H1 (cell line): Measurements from ENCODE around the gene FBP1. TPM values are rescaled to one million over a fixed set of nuclear protein-coding genes. Genes with fewer than 3 reads are reported as not detected.

ENCODE experiments used
- CTCF ChIA-PET: fragments of 300-600 bp; sonication (Branson Sonifier 250); formaldehyde crosslinking; loops from one replicate; lab custom pipeline; 2021; ENCODE audit not compliant: partially characterized antibody; lab: Charles Lee
- POLR2A ChIA-PET: fragments of 300-600 bp; sonication (Branson Sonifier 250); formaldehyde crosslinking; loops from one replicate; lab custom pipeline; 2021; ENCODE audit warnings: inconsistent platforms; ENCODE audit not compliant: partially characterized antibody; lab: Charles Lee
- DNase-seq, 2 experiments: peaks; one replicate each; pipeline versions ENCODE4 v3.0.0 to v3.0.0-alpha.2; 2010 to 2022; ENCODE audit warnings: low spot score in 2 of 2, low read depth in 1 of 2, mixed read lengths in 1 of 2
- FAIRE-seq: peaks from 2 replicates; lab custom pipeline; 2011; peaks lifted over from hg19 to GRCh38; lab: Jason Lieb, UNC
- H2AFZ ChIP-seq: 2 replicates; pipeline ENCODE4 v1.8.1; 2012; ENCODE audit warnings: low read length, inconsistent platforms
- H2AK5ac ChIP-seq: 2 replicates; pipeline ENCODE4 v1.6.1; 2013; ENCODE audit warnings: low read depth, low read length
- H2BK120ac ChIP-seq: replicated peaks from 2 replicates; pipeline ENCODE3; 2013; ENCODE audit warnings: low read depth, low read length, inconsistent platforms
- H2BK12ac ChIP-seq: 2 replicates; pipeline ENCODE4 v1.6.1; 2013; ENCODE audit warnings: low read depth, low read length
- H2BK15ac ChIP-seq: 2 replicates; pipeline ENCODE4 v1.6.1; 2013; ENCODE audit warnings: low read length
- H2BK20ac ChIP-seq: 2 replicates; pipeline ENCODE4 v1.6.1; 2013; ENCODE audit warnings: low read length
- H2BK5ac ChIP-seq: 2 replicates; pipeline ENCODE4 v1.6.1; 2013; ENCODE audit warnings: low read depth, low read length
- H3K14ac ChIP-seq: 2 replicates; pipeline ENCODE4 v1.6.1; 2013; ENCODE audit warnings: inconsistent platforms; ENCODE audit not compliant: insufficient read length
- H3K18ac ChIP-seq: 2 replicates; pipeline ENCODE4 v1.6.1; 2013; ENCODE audit warnings: low read length; ENCODE audit errors: extremely low read depth
- H3K23ac ChIP-seq: 2 replicates; pipeline ENCODE4 v1.6.1; 2013; ENCODE audit warnings: inconsistent platforms; ENCODE audit not compliant: insufficient read length
- H3K23me2 ChIP-seq: 2 replicates; pipeline ENCODE4 v1.6.1; 2013; ENCODE audit warnings: low read depth, low read length
- H3K27ac ChIP-seq: 2 replicates; pipeline ENCODE4 v1.6.1; 2011; ENCODE audit warnings: low read depth, low read length, inconsistent platforms
- H3K27me3 ChIP-seq, 4 experiments: replicated peaks in 1 of 4; 1 replicate in 1 of 4; 2 replicates in 3 of 4; pipeline versions ENCODE4 v1.6.1 to v1.8.1; 2011 to 2013; ENCODE audit warnings: low read length in 3 of 4, mild to moderate bottlenecking in 3 of 4, inconsistent platforms in 2 of 4, mixed read lengths in 2 of 4, moderate library complexity in 1 of 4; ENCODE audit not compliant: control insufficient read depth in 3 of 4, insufficient read depth in 3 of 4; ENCODE audit errors: extremely low read depth in 1 of 4
- H3K36me3 ChIP-seq, 4 experiments: 2 replicates each; pipeline versions ENCODE4 v1.6.1 to v1.8.1; 2011 to 2013; ENCODE audit warnings: mild to moderate bottlenecking in 4 of 4, low read length in 3 of 4, moderate library complexity in 2 of 4, control low read depth in 1 of 4, inconsistent platforms in 1 of 4; ENCODE audit not compliant: insufficient read depth in 4 of 4, control insufficient read depth in 2 of 4
- H3K4ac ChIP-seq: replicated peaks from 2 replicates; pipeline ENCODE3; 2013; ENCODE audit warnings: low read length, low read depth, mixed read lengths, inconsistent platforms; ENCODE audit not compliant: insufficient read length
- H3K4me1 ChIP-seq, 4 experiments: replicated peaks in 1 of 4; 1 replicate in 1 of 4; 2 replicates in 3 of 4; pipeline versions ENCODE4 v1.6.1 to v1.8.1; 2011 to 2013; ENCODE audit warnings: low read length in 3 of 4, inconsistent platforms in 2 of 4, mixed read lengths in 1 of 4; ENCODE audit not compliant: insufficient read depth in 4 of 4, control insufficient read depth in 3 of 4
- H3K4me2 ChIP-seq, 2 experiments: 2 replicates each; pipeline versions ENCODE4 v1.6.1 to v1.8.1; 2011 to 2013; ENCODE audit warnings: low read depth in 2 of 2, low read length in 2 of 2, control low read depth in 1 of 2, inconsistent platforms in 1 of 2, mild to moderate bottlenecking in 1 of 2; ENCODE audit not compliant: insufficient read depth in 1 of 2
- H3K4me3 ChIP-seq, 4 experiments: fragments of 200-600, 300-600 bp in 1 of 4; sonication (generic), shearing (Covaris generic), sonication (Bioruptor Twin) in 1 of 4; 2 replicates each; pipeline versions ENCODE4 v1.5.1 to v1.8.1; 2011 to 2016; ENCODE audit warnings: low read length in 4 of 4, low read depth in 3 of 4, control low read depth in 2 of 4, inconsistent platforms in 2 of 4, mild to moderate bottlenecking in 2 of 4, mixed read lengths in 1 of 4, moderate library complexity in 1 of 4; ENCODE audit not compliant: insufficient read depth in 2 of 4; ENCODE audit errors: extremely low read depth in 1 of 4
- H3K56ac ChIP-seq: replicated peaks from 2 replicates; pipeline ENCODE3; 2013; ENCODE audit warnings: low read depth, mild to moderate bottlenecking, mixed read lengths, low read length, inconsistent platforms; ENCODE audit not compliant: insufficient read length
- H3K79me1 ChIP-seq: 2 replicates; pipeline ENCODE4 v1.6.1; 2013; ENCODE audit warnings: low read depth, low read length, control low read depth
- H3K79me2 ChIP-seq, 2 experiments: 2 replicates each; pipeline versions ENCODE4 v1.6.1 to v1.8.1; 2012 to 2013; ENCODE audit warnings: low read length in 2 of 2, mild to moderate bottlenecking in 2 of 2, inconsistent platforms in 1 of 2; ENCODE audit not compliant: insufficient read depth in 2 of 2, control insufficient read depth in 1 of 2
- H3K9ac ChIP-seq, 4 experiments: replicated peaks in 1 of 4; 1 replicate in 1 of 4; 2 replicates in 3 of 4; pipeline versions ENCODE4 v1.6.1 to v1.8.1; 2011 to 2013; ENCODE audit warnings: low read depth in 3 of 4, low read length in 3 of 4, control low read depth in 2 of 4, mild to moderate bottlenecking in 2 of 4, moderate library complexity in 2 of 4, inconsistent platforms in 1 of 4; ENCODE audit errors: extremely low read depth in 1 of 4
- H3K9me3 ChIP-seq, 2 experiments: 2 replicates each; pipeline versions ENCODE4 v1.6.1 to v1.8.1; 2012 to 2013; ENCODE audit warnings: mild to moderate bottlenecking in 2 of 2, moderate library complexity in 2 of 2, control low read depth in 1 of 2, inconsistent platforms in 1 of 2, low read depth in 1 of 2, low read length in 1 of 2, mixed read lengths in 1 of 2; ENCODE audit not compliant: insufficient read depth in 2 of 2
- H4K20me1 ChIP-seq, 2 experiments: replicated peaks in 1 of 2; 2 replicates each; pipeline versions ENCODE3 to v1.8.1; 2011 to 2013; ENCODE audit warnings: inconsistent platforms in 2 of 2, low read length in 2 of 2, mild to moderate bottlenecking in 1 of 2; ENCODE audit not compliant: insufficient read depth in 2 of 2, control insufficient read depth in 1 of 2
- H4K5ac ChIP-seq: 2 replicates; pipeline ENCODE4 v1.6.1; 2013; ENCODE audit warnings: low read length, low read depth, mixed read lengths, inconsistent platforms; ENCODE audit not compliant: insufficient read length
- H4K8ac ChIP-seq: 2 replicates; pipeline ENCODE4 v1.8.0; 2013; ENCODE audit warnings: mild to moderate bottlenecking, moderate library complexity, low read length, inconsistent platforms; ENCODE audit not compliant: insufficient read depth; ENCODE audit errors: extremely low read depth
- H4K91ac ChIP-seq: replicated peaks from 2 replicates; pipeline ENCODE3; 2013; ENCODE audit warnings: low read length, mixed read lengths, inconsistent platforms; ENCODE audit not compliant: insufficient read length
- ASH2L ChIP-seq: fragments of 200-600, 300-600 bp; sonication (generic); IDR thresholded peaks from one replicate; pipeline ENCODE4 v1.7.1; 2017; ENCODE audit warnings: low read length
- CREB1 ChIP-seq: IDR thresholded peaks from 2 replicates; pipeline ENCODE4 v1.6.1; 2012; ENCODE audit warnings: inconsistent platforms
- E2F6 ChIP-seq: IDR thresholded peaks from 2 replicates; pipeline ENCODE4 v1.6.1; 2012; ENCODE audit warnings: inconsistent platforms
- GABPA ChIP-seq: IDR thresholded peaks from 2 replicates; pipeline ENCODE4 v1.6.1; 2011; ENCODE audit warnings: mild to moderate bottlenecking, low read length, moderate library complexity, borderline replicate concordance; ENCODE audit not compliant: insufficient read depth
- KDM1A ChIP-seq: fragments of 200-600, 300-600 bp; sonication (generic); IDR thresholded peaks from 2 replicates; pipeline ENCODE4 v1.7.1; 2016; ENCODE audit warnings: mild to moderate bottlenecking, low read length, borderline replicate concordance
- PHF8 ChIP-seq: fragments of 200-600 bp; sonication (generic); conservative IDR thresholded peaks from 2 replicates; pipeline ENCODE4 v1.7.1; 2012; ENCODE audit warnings: low read depth, mild to moderate bottlenecking, inconsistent platforms, low read length, moderate library complexity
- SIN3A ChIP-seq, 2 experiments: IDR thresholded peaks in 1 of 2; conservative IDR thresholded peaks in 1 of 2; 2 replicates each; pipeline ENCODE4 v1.6.1; 2011 to 2012; ENCODE audit warnings: low read length in 2 of 2, improper control_type of control experiment in 1 of 2, low read depth in 1 of 2, mild to moderate bottlenecking in 1 of 2
- SP2 ChIP-seq: IDR thresholded peaks from 2 replicates; pipeline ENCODE4 v1.6.1; 2012; ENCODE audit warnings: mild to moderate bottlenecking, low read length, inconsistent platforms
- SRF ChIP-seq: IDR thresholded peaks from 2 replicates; pipeline ENCODE4 v1.6.1; 2011; ENCODE audit warnings: mild to moderate bottlenecking, low read depth, low read length, moderate library complexity
- TCF12 ChIP-seq: IDR thresholded peaks from 2 replicates; pipeline ENCODE4 v1.6.1; 2011; ENCODE audit warnings: low read depth, mild to moderate bottlenecking, low read length
- ZNF274 ChIP-seq: IDR thresholded peaks from 2 replicates; pipeline ENCODE4 v1.7.0; 2012; ENCODE audit warnings: low read length, borderline replicate concordance; ENCODE audit errors: extremely low read depth
- WGBS, 2 experiments: shearing (Covaris generic) in 1 of 2; methylation state at CpG; one replicate each; pipeline versions ENCODE4 v1.1.6 to v1.1.7; 2013 to 2015; ENCODE audit warnings: low lambda C conversion rate in 2 of 2, mixed read lengths in 2 of 2, inconsistent platforms in 1 of 2, low coverage in 1 of 2, missing lambda C conversion rate in 1 of 2; ENCODE audit not compliant: insufficient replicate concordance in 2 of 2, insufficient coverage in 1 of 2, insufficient read length in 1 of 2; ENCODE audit errors: extremely low coverage in 1 of 2, missing lambda C conversion rate in 1 of 2; 5-methylcytosine and 5-hydroxymethylcytosine counted together
- polyA plus RNA-seq, 7 experiments: library from polyadenylated mRNA; depleted of rRNA in 3 of 7; stranded (reverse) in 5 of 7; unstranded in 2 of 7; fragments of >200 nt in 5 of 7; fragments of 200-250 nt in 2 of 7; gene quantifications; 1 replicate in 5 of 7; 2 replicates in 1 of 7; 4 replicates in 1 of 7; pipeline versions ENCODE4 v1.2.1 to v1.2.3, GENCODE V29; 2011 to 2013; ENCODE audit warnings: missing spikeins in 2 of 7, mixed read lengths in 2 of 7
- total RNA-seq: library from RNA; stranded (reverse); fragmentation: NEBNext Ultra II Directional; extraction: Animal tissue kit (Norgen Biotek cat#: 25700); gene quantifications from 2 replicates; pipeline ENCODE4 v1.2.1, GENCODE V29; 2021

The FBP1 gene
- total and polyA plus RNA-seq, 2 of the 8 experiments (the other 6 are each of a cell fraction or from before 2014, with no cell fraction given), result 1.0 to 4.1 TPM

GRCh38 chr9:94600715-94601114, 38.6 kb downstream of the FBP1 start:
- Histone ChIP-seq H3K14ac (no peak overlapping the region), H3K4me2 (no peak overlapping the region), H4K91ac (no peak overlapping the region), H3K9ac (no peak overlapping the region), H3K56ac (no peak overlapping the region), H3K18ac (no peak overlapping the region), H4K20me1 (no peaks in the 10 kb centered on the region), H3K4me3 (no peak overlapping the region), H3K27me3 (no peaks in the 10 kb centered on the region), H3K79me1 (no peaks in the 10 kb centered on the region), H3K9me3 (no peaks in the 10 kb centered on the region), H3K79me2 (no peaks in the 10 kb centered on the region), H3K23ac (no peak overlapping the region), H3K4me1 (peaks cover 0 to 3% (median 1%) of the 10 kb centered on the region in 4 experiments; a peak in 3 of 7 replicates), H3K36me3 (no peaks in the 10 kb centered on the region), H3K27ac (no peak overlapping the region), H2BK12ac (no peak overlapping the region), H4K5ac (no peak overlapping the region), H3K4ac (no peak overlapping the region), H2BK20ac (no peak overlapping the region), H2AFZ (no peak overlapping the region), H2BK5ac (no peak overlapping the region), H2BK15ac (no peak overlapping the region), H2BK120ac (no peak overlapping the region), H2AK5ac (no peak overlapping the region), H3K23me2 (no peaks in the 10 kb centered on the region), H4K8ac (no peak overlapping the region)
- TF ChIP-seq SIN3A (conservative IDR thresholded peaks at IDR 0.05 in 1 of 2, IDR thresholded peaks at IDR 0.05 in 1 of 2; ENCODE audit: low read depth in 1 of 2, low read length in 2 of 2) (no peak), ZNF274 (no peak), ASH2L (no peak), TCF12 (no peak), GABPA (no peak), SRF (no peak), SP2 (no peak), PHF8 (no peak), E2F6 (no peak), CREB1 (no peak), KDM1A (no peak)
- FAIRE-seq (no peak), DNase-seq (no peak)
- ChIA-PET POLR2A (interaction anchor here (6.7 kb wide), 1 partner anchor 47 kb away, joined by 43 read pairs; the partner anchor contains the start of gene PCAT7), CTCF (interaction anchor here (1.2 to 7.1 kb wide), 3 partner anchors 12 to 47 kb away, joined by 3 to 54 read pairs (median 3); partner anchors contain the start of gene PCAT7)
- 86% methylated on average over 10 of the region's 10 CpGs; no CpG with 5 or more reads in 1 of the 2 experiments for WGBS, 2 experiments
